HG03571 (cell line): ENCODE results near the gene LTB.
"Not testable (repeated sequence)": the region's sequence is repeated elsewhere in the genome, so short reads cannot be mapped to it uniquely, and the experiment has no call there.

Experiments
- ATAC-seq: cut with Tn5 transposase; IDR thresholded peaks from one replicate; pipeline ENCODE4 v1.9.1; 2021; ENCODE audit not compliant: unreplicated experiment

The LTB gene

DNA sequence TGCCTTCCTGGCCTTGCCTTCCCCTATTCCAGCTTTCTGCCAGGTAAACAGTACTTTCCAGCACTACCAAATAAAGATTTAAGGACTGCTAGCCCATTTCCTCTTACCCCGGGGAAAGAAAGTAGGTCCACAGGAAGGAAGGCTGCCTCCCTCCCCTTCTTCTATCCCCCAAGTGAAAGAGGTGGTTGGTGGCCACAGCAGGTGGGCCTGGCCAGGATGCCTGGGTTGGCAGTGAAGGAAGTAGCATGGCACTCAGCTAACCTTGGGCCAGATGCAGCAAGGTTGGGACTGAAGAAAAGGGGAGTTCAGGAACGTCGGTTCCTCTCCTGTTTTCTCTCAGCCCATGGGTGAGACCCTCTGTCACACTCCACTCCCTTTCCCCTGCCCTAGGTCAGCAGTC is 25.9 kb downstream of the LTB start:
- no peak for ATAC-seq

DNA sequence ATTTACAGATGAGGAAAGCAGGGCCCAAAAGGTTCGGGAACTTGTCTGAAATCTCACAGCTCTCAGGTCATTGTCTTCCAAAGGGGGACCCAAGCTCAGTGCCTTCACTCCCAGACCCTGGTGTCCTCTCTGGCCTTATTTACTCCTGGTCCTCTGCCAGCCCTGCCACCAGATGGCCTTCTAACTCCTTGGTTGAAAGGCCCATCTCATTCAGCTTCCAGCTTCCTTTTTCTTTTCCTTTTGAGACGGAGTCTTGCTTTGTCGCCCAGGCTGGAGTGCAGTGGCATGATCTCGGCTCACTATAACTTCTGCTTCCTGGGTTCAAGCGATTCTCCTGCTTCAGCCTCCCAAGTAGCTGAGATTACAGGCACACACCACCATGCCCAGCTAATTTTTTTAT is 30.9 kb downstream of the LTB start:
- not testable (repeated sequence) for ATAC-seq

DNA sequence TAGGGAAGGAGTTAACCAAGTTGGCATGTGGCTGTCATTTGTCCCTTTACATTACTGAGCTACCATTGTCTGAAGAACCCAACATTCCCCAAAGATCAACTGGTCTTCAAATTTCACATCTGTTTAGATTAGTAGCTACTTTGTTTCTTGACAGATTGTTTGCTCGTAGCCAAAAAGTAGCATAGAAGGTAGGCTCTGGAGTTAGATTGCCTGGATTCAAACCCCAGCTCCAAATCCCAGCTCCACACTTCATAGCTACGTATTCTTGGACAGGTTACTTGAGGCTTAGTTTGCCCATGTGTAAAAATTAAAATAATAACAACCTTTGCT is 33.7 kb downstream of the LTB start:
- no peak for ATAC-seq

DNA sequence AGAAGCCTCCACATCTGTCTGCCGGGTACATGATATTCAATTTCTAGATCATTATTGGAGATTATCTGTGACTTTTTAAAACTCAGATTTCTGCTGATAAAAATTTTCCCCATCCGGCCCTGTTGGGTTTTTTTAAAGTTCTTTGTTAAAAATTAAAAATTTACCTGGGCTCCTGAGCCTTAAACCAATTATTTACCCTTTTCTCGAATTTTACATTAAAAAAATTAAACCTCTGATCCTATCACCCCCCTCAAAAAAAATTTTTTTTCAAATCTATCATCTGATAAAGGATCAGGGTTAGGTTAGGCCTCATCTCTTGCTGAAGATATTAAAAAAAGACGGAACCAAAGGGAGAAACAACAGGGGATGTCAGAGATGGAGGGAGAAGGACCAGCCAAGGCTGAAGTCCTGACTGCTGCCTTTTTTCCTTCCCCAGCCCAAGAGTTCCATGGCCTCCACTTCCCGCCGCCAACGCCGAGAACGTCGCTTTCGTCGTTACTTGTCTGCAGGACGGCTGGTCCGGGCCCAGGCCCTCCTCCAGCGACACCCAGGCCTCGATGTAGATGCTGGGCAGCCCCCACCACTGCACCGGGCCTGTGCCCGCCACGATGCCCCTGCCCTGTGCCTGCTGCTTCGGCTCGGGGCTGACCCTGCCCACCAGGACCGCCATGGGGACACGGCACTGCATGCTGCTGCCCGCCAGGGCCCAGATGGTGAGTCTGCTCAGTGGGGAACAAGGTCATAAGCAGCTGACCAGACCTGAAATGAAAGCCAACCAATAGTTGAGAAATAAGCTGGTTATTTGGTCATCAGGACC is 34.3 kb downstream of the LTB start:
- ATAC-seq = no peak

DNA sequence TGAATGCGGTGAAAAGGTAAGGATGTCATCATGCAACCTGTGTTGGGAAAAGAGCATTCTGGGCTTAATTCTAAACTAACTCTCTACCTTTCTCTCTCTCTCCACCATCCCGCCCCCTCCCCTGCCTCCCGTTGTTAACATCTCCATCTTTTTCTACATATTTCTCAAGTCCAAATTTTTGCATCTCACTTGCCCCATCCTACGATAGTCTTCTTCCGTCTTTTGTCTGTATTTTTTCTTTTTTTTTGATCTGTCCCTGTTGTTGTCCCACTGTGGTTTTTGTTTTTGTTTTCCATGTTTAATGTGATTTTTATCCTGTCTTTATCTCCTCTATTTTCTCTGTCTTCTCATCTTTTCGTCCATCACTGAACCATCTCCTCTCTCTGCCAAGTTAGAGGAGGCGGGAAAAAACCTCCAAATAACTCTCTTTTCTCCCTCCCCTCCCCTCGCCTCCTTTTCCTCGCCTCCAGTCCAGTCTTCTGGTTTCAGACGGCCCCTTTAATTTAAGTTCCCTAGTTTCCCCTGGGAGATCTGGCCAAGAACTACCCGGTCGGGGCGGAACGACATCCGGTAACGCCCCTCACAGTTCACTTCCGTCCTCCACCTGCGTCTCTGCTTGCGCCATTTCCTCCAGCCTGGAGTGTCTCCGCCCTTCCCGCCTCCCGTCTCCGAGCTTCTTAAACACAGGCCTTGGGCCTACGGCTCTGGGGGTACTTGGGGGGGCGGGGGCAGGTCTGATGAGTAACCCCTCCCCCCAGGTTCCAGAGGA is 35.1 kb downstream of the LTB start, which contains the start of gene NFKBIL1:
Gene NFKBIL1 (plus strand): TSS at position 651 of the 769 bp plus-strand sequence. CDS start 87 bp downstream, at position 738.
- peak; percentile 45 for ATAC-seq

DNA sequence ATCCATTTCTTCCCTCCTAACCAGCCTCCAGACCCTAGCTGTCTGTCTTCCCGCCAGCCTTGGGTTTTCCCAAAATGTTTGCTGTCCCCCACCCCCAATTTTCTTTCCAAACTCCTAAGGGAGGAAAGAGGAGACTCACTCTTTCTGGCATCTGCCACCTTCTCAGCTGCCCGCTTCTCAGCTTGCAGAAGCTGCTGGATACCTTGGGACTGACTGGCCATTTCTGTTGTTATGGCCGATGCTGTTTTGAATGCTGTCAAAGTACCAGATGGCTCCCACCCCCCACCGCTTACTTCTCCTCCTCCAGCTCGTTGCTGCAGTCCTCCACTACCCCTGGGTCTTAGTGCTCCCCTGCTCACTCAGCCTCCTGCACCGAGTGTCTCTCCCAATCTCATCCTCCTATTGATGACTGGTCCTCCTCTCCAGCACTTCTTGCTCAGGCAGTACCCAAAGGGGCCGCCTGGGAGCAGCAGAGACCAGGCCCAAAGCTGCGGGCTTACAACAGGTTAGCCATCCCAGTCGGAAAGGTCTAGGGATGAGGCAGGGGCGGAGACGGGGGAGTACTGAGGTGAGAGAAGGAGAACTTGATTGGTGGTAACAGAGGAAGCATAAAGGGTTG is 35.8 kb downstream of the LTB start, which contains the start of gene ATP6V1G2:
Gene ATP6V1G2 (minus strand): TSS at position 270 of the 619 bp plus-strand sequence. CDS start 49 bp downstream, at position 221.
- ATAC-seq = peak; percentile 46

DNA sequence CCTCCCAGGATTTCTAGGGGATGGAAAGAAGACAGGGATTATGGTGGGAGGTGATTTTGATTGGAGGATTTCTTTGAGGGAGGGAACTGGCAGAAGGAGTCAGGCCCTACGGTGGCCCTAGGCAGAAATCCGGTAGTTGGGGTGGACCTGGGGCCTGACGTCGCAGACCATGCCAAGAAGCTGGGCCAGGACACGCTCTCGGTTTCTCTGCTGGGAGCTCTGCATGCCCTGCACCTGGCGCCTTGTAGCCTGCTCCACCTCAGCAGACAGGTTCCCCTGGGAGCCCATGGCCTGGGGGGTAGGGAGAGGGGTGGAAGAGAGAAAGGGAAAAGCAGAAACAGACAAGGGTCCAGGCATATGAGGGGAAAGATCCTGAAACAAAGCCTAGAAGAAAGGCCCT is 36.9 kb downstream of the LTB start:
- ATAC-seq = no peak

DNA sequence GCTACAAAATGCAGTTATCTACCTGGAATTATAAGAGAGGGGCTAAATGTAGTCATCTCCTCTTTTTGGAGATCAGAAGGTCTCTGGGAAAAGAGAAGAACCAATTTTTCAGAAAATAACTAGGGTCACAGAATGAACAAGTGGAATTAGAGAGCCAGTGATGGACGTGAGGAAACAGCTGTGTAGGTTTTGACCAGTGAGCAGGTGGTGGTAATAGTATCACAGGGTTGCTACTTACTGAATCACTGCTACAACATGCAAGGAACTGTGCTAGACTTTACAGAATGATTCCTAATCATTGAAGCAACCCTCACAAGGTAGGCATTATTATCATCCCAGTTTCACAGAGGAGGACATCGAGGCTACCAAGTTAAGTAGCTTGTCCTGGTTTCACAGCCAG is 37.5 kb downstream of the LTB start:
- no peak for ATAC-seq

DNA sequence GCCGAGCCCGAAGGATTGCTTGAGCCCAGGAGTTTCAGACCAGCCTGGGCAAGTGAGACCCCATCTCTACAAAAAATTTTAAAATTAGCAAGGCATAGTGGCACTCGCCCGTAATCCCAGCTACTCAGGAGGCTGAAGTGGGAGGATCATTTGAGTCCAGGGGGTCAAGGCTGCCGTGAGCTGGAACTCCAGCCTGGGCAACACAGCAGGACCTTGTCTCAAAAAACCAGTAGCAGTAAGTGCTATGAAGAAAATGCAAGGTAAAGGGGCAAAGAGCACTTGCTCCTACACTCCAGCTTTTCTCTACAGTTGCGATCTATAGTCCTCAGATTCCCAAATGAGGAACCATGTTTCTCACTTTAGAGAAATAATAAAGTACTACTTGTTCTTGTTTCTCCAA is 38.6 kb downstream of the LTB start:
- no peak for ATAC-seq

DNA sequence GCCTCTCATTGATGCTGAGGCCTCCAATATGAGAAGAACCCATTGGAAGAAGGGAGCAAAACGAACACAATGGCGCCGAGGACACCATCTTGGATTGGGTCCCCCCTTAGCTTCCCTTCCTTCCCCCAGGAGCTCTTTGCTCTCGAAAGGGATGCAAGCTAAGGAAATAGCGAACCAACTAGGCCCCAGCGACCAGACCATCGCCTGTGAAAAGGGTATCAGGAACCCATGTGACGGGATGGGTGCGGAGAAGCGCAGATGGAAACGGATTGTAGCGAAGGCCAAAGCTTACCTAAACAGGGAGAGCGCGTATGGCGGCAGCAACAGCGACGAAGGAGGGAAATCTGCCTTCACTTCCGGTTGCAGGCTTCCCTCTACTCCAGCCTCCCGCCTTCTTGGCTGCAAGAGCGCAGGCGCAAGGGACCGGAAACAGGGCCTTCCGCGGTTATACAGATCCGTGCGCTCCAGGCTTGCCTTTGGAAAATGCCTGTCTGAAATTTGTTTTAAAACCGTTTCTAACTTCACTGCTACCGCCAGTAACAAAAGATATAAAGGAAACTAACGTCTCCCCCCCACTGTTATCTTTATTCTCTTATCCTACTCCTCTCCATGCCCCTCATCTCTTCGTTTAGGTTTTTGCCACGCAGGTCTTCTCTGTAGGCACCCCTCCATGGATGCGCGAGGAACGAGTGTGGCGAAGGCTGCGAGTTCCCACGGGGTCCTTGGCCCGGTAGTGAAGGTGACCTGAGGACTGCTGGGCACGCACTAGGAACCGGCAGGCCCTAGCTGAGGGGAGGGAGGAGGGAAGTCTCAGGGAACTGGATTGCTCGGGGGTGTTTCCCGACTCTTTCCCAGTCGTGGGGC is 40.3 kb downstream of the LTB start, which contains the start of gene DDX39B:
Gene DDX39B (minus strand): TSS at position 346 of the 864 bp plus-strand sequence. CDS start 1,471 bp downstream, outside the sequence.
- peak; percentile 54 for ATAC-seq

DNA sequence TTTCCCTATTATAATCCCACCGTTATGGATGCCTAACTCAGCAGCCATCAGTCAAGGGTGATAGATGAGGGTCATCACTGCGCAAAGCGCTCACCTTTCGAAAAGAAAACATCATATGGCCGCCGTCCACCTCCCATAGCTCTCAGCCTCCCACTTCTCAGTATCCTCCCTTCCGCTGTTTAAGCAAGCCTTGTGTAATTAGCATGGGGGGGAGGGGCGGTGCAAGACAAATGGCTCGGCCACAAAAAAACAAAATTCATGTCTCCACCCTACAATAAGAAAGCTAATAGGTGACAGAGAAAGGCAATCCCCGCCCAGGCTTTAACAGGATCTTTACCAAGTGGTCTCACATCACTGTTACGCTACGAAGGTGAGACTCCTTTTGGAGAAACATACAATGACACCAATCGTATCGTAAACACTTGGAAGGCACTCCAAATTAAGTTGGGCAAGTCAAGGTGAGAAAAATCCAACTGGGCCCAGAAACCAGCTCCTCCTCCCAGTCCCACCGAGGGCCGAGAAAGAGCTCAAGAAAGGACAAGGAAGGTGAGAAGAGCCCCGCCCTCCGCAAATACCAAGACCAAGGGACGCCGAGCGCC is 41.1 kb downstream of the LTB start:
- ATAC-seq = peak; percentile 6

DNA sequence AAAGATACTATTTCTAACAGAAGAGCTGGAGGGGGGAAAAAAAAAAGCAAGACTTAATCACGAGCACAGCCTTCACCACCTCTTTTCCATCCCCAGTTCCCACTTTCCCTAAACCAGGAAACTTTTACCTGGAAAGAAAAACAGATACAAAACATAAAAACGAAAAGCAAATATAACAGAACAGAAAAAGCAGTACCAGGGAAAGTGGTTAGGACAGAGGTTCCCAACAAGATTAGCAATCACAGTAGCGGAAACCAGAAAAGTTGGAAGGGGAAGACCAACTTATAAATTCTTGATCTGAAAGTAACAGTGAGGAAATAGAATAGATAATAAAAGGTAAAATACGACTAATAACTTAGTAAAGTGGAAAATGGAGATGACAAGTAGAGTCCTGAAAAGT is 41.6 kb downstream of the LTB start:
- no peak for ATAC-seq

DNA sequence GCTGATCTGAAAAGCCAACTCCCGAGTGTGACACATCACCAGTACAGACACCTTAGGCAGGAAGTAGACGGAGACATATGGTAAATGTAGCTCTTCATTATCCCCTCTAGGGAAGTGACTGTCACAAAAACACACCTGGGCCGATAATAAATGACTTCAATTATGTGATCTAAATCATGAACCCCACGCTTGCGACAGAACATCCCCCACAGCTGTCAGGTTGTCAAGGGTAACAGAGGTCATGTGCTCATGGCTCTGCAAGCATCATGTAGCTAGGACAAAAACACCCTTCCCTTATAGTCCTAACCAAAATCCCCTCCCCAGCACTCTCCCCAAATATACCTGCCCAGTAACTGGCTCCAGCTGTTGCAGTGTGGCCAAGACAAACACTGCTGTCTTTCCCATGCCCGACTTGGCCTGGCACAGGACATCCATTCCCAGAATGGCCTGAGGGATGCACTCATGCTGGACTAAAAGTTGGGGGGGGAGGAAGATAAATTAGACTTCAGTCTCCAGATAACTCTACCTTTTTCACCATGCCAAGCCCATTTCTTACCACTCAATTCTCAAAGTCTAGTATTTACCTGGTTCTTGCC is 43.3 kb downstream of the LTB start:
- ATAC-seq = no peak

DNA sequence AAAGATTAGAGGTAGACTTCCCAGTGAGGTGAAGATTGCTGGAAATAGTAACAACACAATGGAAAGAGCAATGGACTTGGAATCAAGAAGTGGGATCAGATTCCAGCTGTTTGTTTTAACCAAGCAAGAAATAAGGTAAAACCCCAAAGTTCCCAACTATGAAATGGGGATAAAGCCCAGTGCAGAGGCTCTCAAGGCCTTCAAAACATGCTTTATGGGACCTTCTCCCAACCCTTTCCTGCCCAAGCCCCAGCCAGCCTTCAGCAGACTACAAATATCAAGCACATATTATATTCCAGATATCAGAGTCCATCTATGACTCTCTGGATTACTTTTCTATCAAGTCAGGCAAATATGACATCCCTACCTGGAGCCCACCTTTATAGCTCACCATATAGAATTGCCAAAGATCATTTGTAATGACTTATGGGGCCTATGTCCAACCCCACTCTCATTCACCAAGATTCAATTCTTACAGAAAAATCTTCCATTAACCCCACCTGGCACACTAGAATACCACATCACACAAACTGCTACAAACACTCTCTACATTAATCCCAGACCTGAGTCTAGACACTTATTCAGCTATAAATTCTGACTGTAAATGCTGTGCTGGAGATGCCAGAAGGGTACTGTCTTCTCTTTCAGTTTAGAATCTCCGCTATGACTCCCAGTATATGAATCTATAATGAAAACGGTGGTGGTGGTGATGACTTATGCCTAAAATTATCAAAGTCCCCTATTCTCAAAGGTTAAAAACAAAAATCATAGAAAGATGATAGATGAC is 46.5 kb downstream of the LTB start:
- ATAC-seq = no peak

DNA sequence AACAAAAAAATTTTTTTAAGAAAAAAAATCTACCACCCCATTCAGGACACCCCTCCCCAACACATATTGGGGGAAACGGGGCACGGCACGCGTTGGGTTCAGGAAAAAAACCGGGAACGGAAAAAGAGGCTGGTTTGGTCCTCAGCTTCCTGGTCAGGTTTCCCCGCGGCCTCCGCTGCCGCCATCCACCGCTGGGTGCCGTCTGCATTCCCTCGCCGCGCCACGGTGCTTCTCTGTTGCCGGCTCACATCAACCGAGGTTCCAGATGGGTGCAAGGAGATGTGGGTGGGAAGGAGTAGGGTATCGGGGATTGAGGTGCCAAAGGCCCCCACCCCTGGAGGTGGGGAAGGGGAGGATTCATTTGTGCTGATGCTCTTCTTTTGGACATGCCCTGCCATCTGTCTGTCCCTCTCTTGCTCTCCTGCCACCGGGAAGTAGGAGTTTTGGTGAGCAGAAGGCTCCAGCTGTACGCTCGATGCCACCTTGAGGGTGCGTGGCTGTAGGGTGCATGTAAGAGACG is 47.6 kb downstream of the LTB start:
- no peak for ATAC-seq

DNA sequence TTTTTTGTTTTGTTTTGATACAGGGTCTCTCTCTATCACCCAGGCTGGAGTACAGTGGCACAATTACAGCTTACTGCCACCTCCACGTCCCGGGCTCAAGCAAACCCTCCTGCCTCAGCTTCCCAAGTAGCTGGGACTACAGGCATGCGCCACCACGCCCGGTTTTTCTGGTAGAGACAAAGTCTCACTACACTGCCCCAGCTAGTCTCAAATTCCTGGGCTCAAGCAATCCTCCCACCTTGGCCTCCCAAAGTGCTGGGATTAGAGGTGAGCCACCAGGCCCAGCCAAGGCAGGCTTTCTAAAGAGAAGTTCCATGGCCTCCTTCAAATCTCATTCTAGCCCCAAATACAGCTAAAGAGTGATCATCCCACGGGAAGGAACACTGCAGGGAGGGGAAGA is 48.2 kb downstream of the LTB start:
- no peak for ATAC-seq

DNA sequence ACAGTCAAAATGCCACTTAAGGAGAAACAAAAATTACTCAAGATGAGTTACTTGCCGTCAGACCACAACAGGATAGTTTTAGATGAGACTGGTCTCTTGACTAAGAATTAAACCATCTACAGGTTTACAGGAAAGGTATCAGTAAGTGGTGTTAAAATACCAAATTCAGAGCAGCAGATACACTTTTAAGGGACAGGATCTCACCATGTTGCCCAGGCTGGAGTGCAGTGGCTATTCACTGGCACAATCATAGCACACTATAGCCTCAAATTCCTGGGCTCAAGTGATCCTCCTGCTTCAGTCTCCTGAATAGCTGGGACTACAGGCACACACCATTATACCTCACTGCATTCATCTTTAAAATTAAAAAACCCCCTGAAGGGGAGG is 48.8 kb downstream of the LTB start:
- no peak for ATAC-seq

DNA sequence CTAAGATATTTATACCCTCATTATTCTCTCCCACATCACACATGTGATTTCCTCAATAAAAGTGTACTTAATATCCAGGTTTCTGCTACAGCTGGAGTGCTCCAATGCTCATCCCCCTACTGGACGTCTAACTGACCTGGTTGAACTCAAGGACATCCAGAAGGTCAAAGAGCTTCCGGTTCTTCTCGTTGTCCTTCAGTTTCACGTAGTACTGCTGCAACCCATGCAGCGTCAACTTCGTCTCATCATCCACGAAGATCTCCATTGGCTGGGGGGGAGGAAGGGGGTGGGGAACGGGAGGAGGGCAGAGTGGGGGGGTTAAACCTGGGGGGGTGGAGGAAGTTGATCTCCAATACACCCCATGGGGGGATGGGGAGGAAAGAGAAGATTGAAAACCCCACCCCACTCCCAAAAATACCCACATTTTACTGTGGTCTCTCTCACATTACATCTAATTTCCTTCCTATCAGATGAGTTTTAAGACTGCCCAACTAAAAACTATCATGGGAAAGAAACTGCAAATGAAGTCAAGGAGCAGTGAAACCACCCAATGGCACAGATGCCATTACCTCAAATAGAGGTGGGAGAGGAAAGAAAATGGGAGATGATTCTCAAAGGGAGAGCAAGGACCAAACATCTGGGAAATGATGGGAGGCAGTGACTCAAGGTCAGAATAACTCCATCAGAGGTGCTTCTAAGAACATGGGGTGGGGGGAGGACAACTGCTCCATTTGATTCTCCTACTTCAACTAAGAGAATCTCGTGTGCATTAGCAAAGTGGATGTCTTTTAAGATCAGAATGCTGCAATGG is 49.4 kb downstream of the LTB start:
- ATAC-seq = no peak
